CD8-positive, alpha-beta memory T cell (primary cell): Measurements from ENCODE around the gene BTG3. TPM values are rescaled to one million over a fixed set of nuclear protein-coding genes. Genes with fewer than 3 reads are reported as not detected.
A peak's percentile ranks its signal among the peaks of the same experiment; 100 is the strongest.

Experiments
- CTCF ChIA-PET: fragments of 350-600 bp; sonication (Branson Sonifier 250); formaldehyde crosslinking; loops from one replicate; lab custom pipeline; 2021; ENCODE audit warnings: antibody characterized with exemption; lab: Charles Lee
- POLR2A ChIA-PET: fragments of 350-600 bp; sonication (Branson Sonifier 250); formaldehyde crosslinking; loops from one replicate; lab custom pipeline; 2021; ENCODE audit warnings: antibody characterized with exemption; lab: Charles Lee
- DNase-seq, 5 donors: peaks; one replicate each; pipeline versions ENCODE4 v3.0.0 to v3.0.0-alpha.2; 2020 to 2022; ENCODE audit warnings: mixed read lengths in 1 of 5
- H3K27ac ChIP-seq: one replicate; pipeline ENCODE4 v1.7.0; 2013; ENCODE audit warnings: low read depth, mild to moderate bottlenecking, low read length, moderate library complexity
- H3K27me3 ChIP-seq: 2 replicates; pipeline ENCODE4 v1.7.0; 2013; ENCODE audit warnings: low read length, mild to moderate bottlenecking; ENCODE audit not compliant: insufficient read depth, poor library complexity, severe bottlenecking
- H3K36me3 ChIP-seq: 2 replicates; pipeline ENCODE4 v1.7.0; 2013; ENCODE audit warnings: mild to moderate bottlenecking, low read length, moderate library complexity; ENCODE audit not compliant: insufficient read depth
- H3K4me1 ChIP-seq: 2 replicates; pipeline ENCODE4 v1.7.0; 2013; ENCODE audit warnings: mild to moderate bottlenecking, low read length, moderate library complexity; ENCODE audit not compliant: insufficient read depth
- H3K4me3 ChIP-seq: 2 replicates; pipeline ENCODE4 v1.7.0; 2013; ENCODE audit warnings: mild to moderate bottlenecking, low read length
- H3K9me3 ChIP-seq: 2 replicates; pipeline ENCODE4 v1.7.0; 2013; ENCODE audit warnings: mild to moderate bottlenecking, low read length
- H3K27ac Mint-ChIP-seq, 8 donors: one replicate each; pipeline ENCODE4 v1.8.0; 2020 to 2021; ENCODE audit warnings: mixed read lengths in 8 of 8, mild to moderate bottlenecking in 6 of 8, inconsistent platforms in 3 of 8, moderate library complexity in 3 of 8
- H3K27me3 Mint-ChIP-seq, 2 donors: one replicate each; pipeline ENCODE4 v1.8.0; 2020 to 2021; ENCODE audit warnings: mixed read lengths in 2 of 2, mild to moderate bottlenecking in 1 of 2, moderate library complexity in 1 of 2
- H3K36me3 Mint-ChIP-seq, 3 donors: one replicate each; pipeline ENCODE4 v1.8.0; 2020 to 2021; ENCODE audit warnings: mixed read lengths in 3 of 3, inconsistent platforms in 1 of 3, mild to moderate bottlenecking in 1 of 3
- H3K4me1 Mint-ChIP-seq, 3 donors: one replicate each; pipeline ENCODE4 v1.8.0; 2020 to 2021; ENCODE audit warnings: mixed read lengths in 3 of 3, inconsistent platforms in 1 of 3, mild to moderate bottlenecking in 1 of 3
- H3K4me3 Mint-ChIP-seq, 7 donors: one replicate each; pipeline ENCODE4 v1.8.0; 2020 to 2021; ENCODE audit warnings: mixed read lengths in 7 of 7, mild to moderate bottlenecking in 6 of 7, moderate library complexity in 4 of 7, inconsistent platforms in 2 of 7
- H3K9me3 Mint-ChIP-seq, 5 donors: one replicate each; pipeline ENCODE4 v1.8.0; 2020 to 2022; ENCODE audit warnings: mixed read lengths in 5 of 5, mild to moderate bottlenecking in 3 of 5, moderate library complexity in 2 of 5, inconsistent platforms in 1 of 5
- polyA plus RNA-seq: library from polyadenylated mRNA; unstranded; fragments of 300-500 nt; fragmentation: Illumina TruSeq; gene quantifications from one replicate; pipeline ENCODE4 v1.2.3, GENCODE V29; 2021
- total RNA-seq, 2 experiments: library from RNA; stranded (reverse); gene quantifications; one replicate each; pipeline ENCODE4 v1.2.3, GENCODE V29; 2021

Gene BTG3, protein sequence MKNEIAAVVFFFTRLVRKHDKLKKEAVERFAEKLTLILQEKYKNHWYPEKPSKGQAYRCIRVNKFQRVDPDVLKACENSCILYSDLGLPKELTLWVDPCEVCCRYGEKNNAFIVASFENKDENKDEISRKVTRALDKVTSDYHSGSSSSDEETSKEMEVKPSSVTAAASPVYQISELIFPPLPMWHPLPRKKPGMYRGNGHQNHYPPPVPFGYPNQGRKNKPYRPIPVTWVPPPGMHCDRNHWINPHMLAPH
- 10 to 100 TPM; 43.1 to 45.7 TPM for total RNA-seq
- 11.5 TPM for polyA plus RNA-seq

DNA sequence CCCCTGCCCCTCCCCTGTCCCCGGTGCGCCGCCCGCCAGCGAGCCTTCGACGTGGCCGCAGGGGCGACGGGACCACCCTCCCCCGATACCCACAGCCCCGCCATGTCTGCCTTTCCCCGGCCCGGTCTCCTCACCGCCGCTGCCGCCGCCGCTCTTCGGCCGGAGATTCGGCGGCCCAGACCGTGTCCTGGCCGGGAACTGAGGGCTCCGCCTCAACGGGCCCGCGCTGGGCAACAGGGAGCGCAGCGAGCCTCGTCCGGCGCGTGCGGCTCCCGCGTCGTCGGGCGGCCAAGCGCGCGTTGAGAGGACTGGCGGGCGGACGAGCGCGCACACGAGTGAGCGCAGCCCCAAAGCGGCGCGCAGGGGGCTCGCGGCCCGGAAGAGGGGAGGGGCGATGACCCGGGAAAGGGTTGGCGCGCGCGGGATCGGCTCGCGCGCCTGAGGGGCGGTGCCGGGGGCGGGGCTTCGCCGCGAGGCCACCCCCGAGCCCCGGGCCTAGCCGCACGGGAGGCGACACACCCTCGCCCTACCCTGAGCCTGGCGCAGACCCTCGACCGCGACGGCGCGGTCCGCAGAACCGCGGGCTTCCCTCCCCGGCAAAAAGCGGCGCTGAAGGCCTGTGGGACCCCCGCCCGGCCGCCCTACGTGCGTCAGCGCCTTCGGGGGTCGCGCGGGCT, at the start of gene BTG3:
BTG3 (minus strand) TSS at position 337 of the 677 bp plus-strand sequence. CDS start 3,757 bp downstream, outside the sequence.
- Mint-ChIP-seq H3K27ac (peak within 1 kb of the TSS; percentile 84 to 100 (median 98)), H3K27me3 (peaks cover 0 to 1% of the 10 kb centered on the region in 2 donors), H3K4me1 (peaks cover 23 to 46% (median 31%) of the 10 kb centered on the region in 3 donors), H3K4me3 (peak within 1 kb of the TSS; percentile 89 to 96 (median 93)), H3K36me3 (peaks cover 8 to 25% (median 9%) of the 10 kb centered on the region in 3 donors), H3K9me3 (no peaks in the 10 kb centered on the region)
- ChIA-PET CTCF (interaction anchor here (1.3 to 1.6 kb wide), 4 partner anchors 27 to 226 kb away, joined by 3 read pairs; no protein-coding TSS in a partner anchor), POLR2A (interaction anchor here (1.0 to 1.6 kb wide), 2 partner anchors 99 to 206 kb away, joined by 3 to 6 read pairs; partner anchors contain the start of gene C21orf91)
- no peaks in the 10 kb centered on the region for H3K36me3 ChIP-seq
- H3K9me3 ChIP-seq: no peaks in the 10 kb centered on the region
- DNase-seq: peak; percentile 77 to 86 (median 82)
- peak within 1 kb of the TSS; percentile 97 for H3K27ac ChIP-seq
- H3K27me3 ChIP-seq: no peaks in the 10 kb centered on the region
- peaks cover 10% of the 10 kb centered on the region for H3K4me1 ChIP-seq
- H3K4me3 ChIP-seq: peak within 1 kb of the TSS; percentile 95

DNA sequence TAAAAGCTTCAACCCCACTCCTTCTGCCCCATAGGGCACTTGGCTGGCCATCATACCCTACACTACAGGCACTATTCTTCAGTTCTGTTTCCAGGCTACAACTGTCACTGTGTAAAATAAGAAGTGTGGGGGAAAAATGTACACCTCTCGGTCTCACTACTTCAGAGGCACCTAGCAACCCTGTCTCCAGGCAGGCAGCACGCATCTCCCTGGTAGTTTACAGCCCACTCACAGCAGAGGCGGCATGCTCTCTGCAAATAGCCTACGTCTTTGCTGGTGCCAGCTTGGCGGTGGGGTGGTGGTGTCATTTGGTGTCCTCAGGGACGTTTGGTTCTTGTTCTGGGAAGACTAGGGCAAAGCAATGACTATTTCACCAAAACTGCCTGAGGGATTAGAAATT, 48.2 kb upstream of the BTG3 start:
- no peak overlapping the region for H3K4me3 Mint-ChIP-seq
- POLR2A ChIA-PET: no interaction called here
- Histone ChIP-seq H3K9me3 (no peaks in the 10 kb centered on the region), H3K4me1 (no peaks in the 10 kb centered on the region), H3K4me3 (no peak overlapping the region), H3K36me3 (no peaks in the 10 kb centered on the region), H3K27me3 (no peaks in the 10 kb centered on the region), H3K27ac (no peak overlapping the region)
- no peaks in the 10 kb centered on the region for H3K9me3 Mint-ChIP-seq
- H3K27me3 Mint-ChIP-seq: peaks cover 15 to 52% of the 10 kb centered on the region in 2 donors
- CTCF ChIA-PET: no interaction called here
- no peak for DNase-seq
- peaks cover 0 to 4% (median 3%) of the 10 kb centered on the region in 3 donors for H3K4me1 Mint-ChIP-seq
- H3K36me3 Mint-ChIP-seq: no peaks in the 10 kb centered on the region
- H3K27ac Mint-ChIP-seq: no peak overlapping the region

DNA sequence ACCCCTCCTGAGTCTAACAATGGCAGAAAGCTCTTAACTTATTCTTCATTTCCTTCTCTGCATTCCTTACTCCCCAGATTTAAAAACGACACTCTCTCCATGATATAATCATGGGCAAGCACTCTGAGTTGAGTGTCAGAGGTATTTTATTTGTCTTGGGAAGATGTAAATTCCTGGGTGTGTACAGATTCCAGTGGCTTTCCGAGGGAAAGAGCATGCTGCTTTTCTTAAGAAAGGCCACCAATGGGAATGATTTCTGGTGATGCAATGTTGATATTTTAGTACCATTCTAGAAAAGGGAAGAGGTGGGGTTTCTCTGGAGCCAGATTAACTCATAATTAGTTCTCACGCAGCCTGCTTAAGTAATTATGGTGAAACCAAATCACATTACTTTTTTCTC, 47.8 kb upstream of the BTG3 start:
- Mint-ChIP-seq H3K36me3 (peaks cover 0 to 2% (median 0%) of the 10 kb centered on the region in 3 donors), H3K9me3 (no peaks in the 10 kb centered on the region), H3K27ac (no peak overlapping the region), H3K4me3 (no peak overlapping the region), H3K4me1 (peaks cover 0 to 1% (median under 1%) of the 10 kb centered on the region in 3 donors), H3K27me3 (peaks cover 15 to 54% of the 10 kb centered on the region in 2 donors)
- H3K27ac ChIP-seq: no peak overlapping the region
- ChIA-PET POLR2A (no interaction called here), CTCF (no interaction called here)
- H3K4me1 ChIP-seq: no peaks in the 10 kb centered on the region
- H3K4me3 ChIP-seq: no peak overlapping the region
- no peak for DNase-seq
- H3K9me3 ChIP-seq: no peaks in the 10 kb centered on the region
- H3K36me3 ChIP-seq: no peaks in the 10 kb centered on the region
- no peaks in the 10 kb centered on the region for H3K27me3 ChIP-seq

DNA sequence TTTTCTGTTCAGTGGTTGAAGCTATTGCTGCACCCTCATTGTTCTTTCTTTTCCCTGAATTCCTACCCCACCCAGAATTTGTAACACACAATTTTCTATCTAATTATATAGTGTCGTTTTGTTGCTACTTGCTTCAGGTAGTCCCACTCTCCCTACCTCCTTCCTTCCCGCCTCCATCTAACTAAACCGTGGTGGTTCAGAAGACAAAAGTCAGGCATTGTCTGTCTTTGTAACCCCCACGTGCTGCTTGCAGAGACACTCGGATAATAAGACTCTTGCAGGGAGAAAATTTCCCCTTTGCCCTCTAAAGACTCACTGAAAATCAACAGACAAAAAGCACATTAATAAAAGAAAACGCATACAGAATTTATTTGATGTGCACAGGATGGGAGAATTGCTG, 46.2 kb upstream of the BTG3 start:
- H3K27me3 ChIP-seq: no peaks in the 10 kb centered on the region
- H3K4me3 ChIP-seq: no peak overlapping the region
- H3K36me3 ChIP-seq: no peaks in the 10 kb centered on the region
- no peaks in the 10 kb centered on the region for H3K9me3 ChIP-seq
- ChIA-PET CTCF (no interaction called here), POLR2A (no interaction called here)
- Mint-ChIP-seq H3K4me1 (no peaks in the 10 kb centered on the region), H3K27me3 (peaks cover 17 to 59% of the 10 kb centered on the region in 2 donors), H3K36me3 (peaks cover 0 to 4% (median 0%) of the 10 kb centered on the region in 3 donors), H3K27ac (no peak overlapping the region), H3K9me3 (no peaks in the 10 kb centered on the region), H3K4me3 (no peak overlapping the region)
- H3K27ac ChIP-seq: no peak overlapping the region
- DNase-seq: no peak
- H3K4me1 ChIP-seq: no peaks in the 10 kb centered on the region

DNA sequence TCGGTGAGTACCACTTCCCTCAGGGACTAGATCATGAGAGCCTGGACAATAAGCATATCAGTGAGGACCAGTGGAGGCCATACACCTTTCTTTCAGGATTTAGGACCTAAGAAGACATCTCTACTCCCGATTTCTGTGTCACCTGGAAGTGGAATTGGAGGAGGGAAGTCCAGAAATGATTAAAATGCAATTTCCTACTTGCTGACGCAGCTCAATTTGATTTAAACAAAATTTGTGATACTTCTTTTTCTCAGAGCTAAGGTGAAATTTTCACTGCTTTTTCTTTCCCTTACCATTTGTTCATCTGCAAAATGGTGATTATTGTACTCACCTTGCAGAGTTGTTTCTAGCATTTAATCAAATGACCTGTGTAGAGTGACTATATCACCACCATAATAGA, 38.8 kb upstream of the BTG3 start:
- Mint-ChIP-seq H3K27ac (no peak overlapping the region), H3K4me3 (no peak overlapping the region), H3K36me3 (peaks cover 0 to 8% (median 0%) of the 10 kb centered on the region in 3 donors), H3K4me1 (no peaks in the 10 kb centered on the region), H3K27me3 (peaks cover 12 to 35% of the 10 kb centered on the region in 2 donors), H3K9me3 (peaks cover 0 to 2% (median 0%) of the 10 kb centered on the region in 5 donors)
- no peaks in the 10 kb centered on the region for H3K9me3 ChIP-seq
- CTCF ChIA-PET: no interaction called here
- no peak overlapping the region for H3K4me3 ChIP-seq
- DNase-seq: no peak
- no peaks in the 10 kb centered on the region for H3K27me3 ChIP-seq
- no peaks in the 10 kb centered on the region for H3K4me1 ChIP-seq
- POLR2A ChIA-PET: no interaction called here
- H3K27ac ChIP-seq: no peak overlapping the region
- no peaks in the 10 kb centered on the region for H3K36me3 ChIP-seq

DNA sequence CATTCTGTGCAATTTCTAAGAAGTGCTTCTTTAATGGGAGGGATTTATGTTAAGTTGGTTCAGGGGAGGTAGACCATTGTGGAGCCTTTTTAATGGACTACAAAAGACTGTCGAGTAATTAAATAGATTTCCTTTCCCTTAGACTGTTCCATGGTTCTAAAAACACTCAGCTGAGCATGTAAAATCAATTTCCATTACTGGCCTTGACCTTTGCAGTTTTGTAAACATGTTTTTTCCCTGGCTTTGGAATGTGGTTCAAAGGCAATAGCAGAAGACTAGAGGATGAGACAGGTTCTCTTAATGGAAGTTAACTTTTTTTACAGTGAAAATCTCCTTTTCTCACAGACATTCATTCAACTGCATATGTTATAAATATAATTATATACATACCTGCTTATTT, 37.6 kb upstream of the BTG3 start:
- Mint-ChIP-seq H3K9me3 (peaks cover 0 to 2% (median 0%) of the 10 kb centered on the region in 5 donors), H3K36me3 (peaks cover 0 to 4% (median 0%) of the 10 kb centered on the region in 3 donors), H3K4me1 (no peaks in the 10 kb centered on the region), H3K27me3 (peaks cover 12 to 24% of the 10 kb centered on the region in 2 donors), H3K4me3 (no peak overlapping the region), H3K27ac (no peak overlapping the region)
- H3K4me1 ChIP-seq: no peaks in the 10 kb centered on the region
- H3K9me3 ChIP-seq: no peaks in the 10 kb centered on the region
- POLR2A ChIA-PET: no interaction called here
- no peak for DNase-seq
- no peak overlapping the region for H3K4me3 ChIP-seq
- H3K27ac ChIP-seq: no peak overlapping the region
- H3K27me3 ChIP-seq: no peaks in the 10 kb centered on the region
- CTCF ChIA-PET: interaction anchor here (0.9 kb wide), 1 partner anchor 17 kb away, joined by 3 read pairs; no protein-coding TSS in a partner anchor
- no peaks in the 10 kb centered on the region for H3K36me3 ChIP-seq

DNA sequence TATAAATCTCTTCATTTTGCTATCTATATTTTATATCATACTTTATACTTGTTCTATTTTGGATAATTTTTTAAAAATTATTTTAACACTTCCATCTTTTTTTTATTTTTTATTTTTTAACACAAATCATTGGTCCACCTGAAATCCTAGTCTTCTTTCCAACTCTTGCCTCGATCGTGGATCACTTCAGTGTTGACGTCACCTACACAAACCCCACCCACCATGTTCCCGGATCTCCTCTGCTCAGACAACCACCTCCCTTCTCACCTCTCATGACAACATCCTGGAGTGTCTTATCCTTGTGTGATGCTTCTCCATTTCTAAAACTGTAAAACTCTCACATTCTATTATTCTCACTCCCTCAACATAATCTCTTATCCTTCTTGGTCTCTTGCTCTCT, 34.1 kb upstream of the BTG3 start:
- peaks cover 0 to 4% (median 0%) of the 10 kb centered on the region in 3 donors for H3K36me3 Mint-ChIP-seq
- CTCF ChIA-PET: no interaction called here

DNA sequence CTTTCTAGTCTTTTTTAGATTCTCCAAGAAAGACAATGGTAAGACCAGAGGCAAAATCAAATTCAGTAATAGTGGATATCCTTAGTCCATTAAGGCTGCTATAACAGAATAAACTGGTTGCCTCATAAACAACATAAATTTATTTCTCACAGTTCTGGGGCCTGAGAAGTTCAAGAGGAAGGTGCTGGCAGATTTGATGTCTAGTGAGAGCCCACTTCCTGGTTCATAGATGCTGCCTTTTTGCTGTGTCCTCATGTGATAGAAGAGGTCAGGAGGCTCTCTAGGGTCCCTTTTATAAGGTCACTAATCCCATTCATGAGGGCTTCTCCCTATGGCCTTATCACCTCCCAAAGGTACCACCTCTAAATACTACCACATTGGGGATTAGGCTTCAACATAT, 31.5 kb upstream of the BTG3 start:
- H3K4me1 ChIP-seq: no peaks in the 10 kb centered on the region
- CTCF ChIA-PET: no interaction called here
- no peaks in the 10 kb centered on the region for H3K36me3 ChIP-seq
- H3K27ac Mint-ChIP-seq: peak overlapping the region in 3 of 8 donors; percentile 8 to 58 (median 11)
- H3K4me1 Mint-ChIP-seq: peaks cover 5 to 11% (median 10%) of the 10 kb centered on the region in 3 donors
- peaks cover 4% of the 10 kb centered on the region in 2 donors for H3K27me3 Mint-ChIP-seq
- H3K9me3 ChIP-seq: no peaks in the 10 kb centered on the region
- no peak overlapping the region for H3K4me3 ChIP-seq
- peaks cover 0 to 15% (median 4%) of the 10 kb centered on the region in 3 donors for H3K36me3 Mint-ChIP-seq
- no peak for DNase-seq
- H3K27me3 ChIP-seq: no peaks in the 10 kb centered on the region
- H3K27ac ChIP-seq: no peak overlapping the region
- peaks cover 2 to 6% (median 4%) of the 10 kb centered on the region in 5 donors for H3K9me3 Mint-ChIP-seq
- no peak overlapping the region for H3K4me3 Mint-ChIP-seq
- POLR2A ChIA-PET: interaction anchor here (0.6 kb wide), 1 partner anchor 19 kb away, joined by 3 read pairs; no protein-coding TSS in a partner anchor

More for the DNA sequence above, 34.1 kb upstream of the BTG3 start:
- POLR2A ChIA-PET: no interaction called here
- Mint-ChIP-seq H3K27me3 (peaks cover 9 to 13% of the 10 kb centered on the region in 2 donors), H3K9me3 (no peaks in the 10 kb centered on the region), H3K4me1 (peaks cover 3 to 11% (median 10%) of the 10 kb centered on the region in 3 donors), H3K27ac (peak overlapping the region in 1 of 8 donors; percentile 44), H3K4me3 (no peak overlapping the region)
- DNase-seq: no peak
- no peaks in the 10 kb centered on the region for H3K4me1 ChIP-seq
- no peaks in the 10 kb centered on the region for H3K36me3 ChIP-seq
- H3K27ac ChIP-seq: no peak overlapping the region
- no peak overlapping the region for H3K4me3 ChIP-seq
- no peaks in the 10 kb centered on the region for H3K9me3 ChIP-seq
- no peaks in the 10 kb centered on the region for H3K27me3 ChIP-seq
